Measurements from ENCODE around the gene HOXD11.

- TF ChIP-seq EZH2 (IDR thresholded peaks at IDR 0.05; ENCODE audit: insufficient read depth, poor library complexity, severe bottlenecking), result no peak
- no peak for TF ChIP-seq EZH2phosphoT487 (IDR thresholded peaks at IDR 0.05; ENCODE audit: insufficient read depth, low read depth)
Observed at GRCh38 chr2:176129813-176130146, 22.7 kb downstream of the HOXD11 start.

Data from GM23248 (cell line).